ENCODE data around the gene TSPEAR. TPM values are rescaled to one million over a fixed set of nuclear protein-coding genes. Genes with fewer than 3 reads are reported as not detected.

TSPEAR gene
- total RNA-seq, 4 donors from 2014 or later: 0.18 to 0.69 (median 0.51) TPM; not detected in 1

- H3K36me3 ChIP-seq: no peaks in the 10 kb centered on the region
These were observed 178.1 kb downstream of the TSPEAR start for GRCh38 chr21:44533121-44533890.

GRCh38 chr21:44532712-44533111 lies 178.7 kb downstream of the TSPEAR start:
- TF ChIP-seq CTCF (IDR thresholded peaks at IDR 0.05): no peak
- TF ChIP-seq POLR2A (IDR thresholded peaks at IDR 0.05): no peak
- no peak for DNase-seq
- Histone ChIP-seq H3K4me1 (no peaks in the 10 kb centered on the region), H3K4me3 (no peak overlapping the region), H3K36me3 (no peaks in the 10 kb centered on the region), H3K27me3 (no peaks in the 10 kb centered on the region), H3K27ac (no peak overlapping the region), H3K9me3 (no peaks in the 10 kb centered on the region)
- intact Hi-C loops (cut with DNase I; ENCODE audit: low total_unique reads): no loop called here

More at GRCh38 chr21:44533121-44533890, 178.1 kb downstream of the TSPEAR start:
- H3K9me3 ChIP-seq: no peaks in the 10 kb centered on the region
- no peaks in the 10 kb centered on the region for H3K27me3 ChIP-seq
- intact Hi-C loops (cut with DNase I; ENCODE audit: low total_unique reads): no loop called here
- peak; percentile 4 to 11 for DNase-seq
- TF ChIP-seq POLR2A (IDR thresholded peaks at IDR 0.05): no peak
- no peak for TF ChIP-seq CTCF (IDR thresholded peaks at IDR 0.05)
- no peak overlapping the region for H3K4me3 ChIP-seq
- H3K4me1 ChIP-seq: no peaks in the 10 kb centered on the region
- H3K27ac ChIP-seq: no peak overlapping the region

GRCh38 chr21:44531606-44532564 lies 179.5 kb downstream of the TSPEAR start:
- H3K4me1 ChIP-seq: no peaks in the 10 kb centered on the region
- H3K4me3 ChIP-seq: no peak overlapping the region
- intact Hi-C loops (cut with DNase I; ENCODE audit: low total_unique reads): no loop called here
- H3K9me3 ChIP-seq: no peaks in the 10 kb centered on the region
- TF ChIP-seq POLR2A (IDR thresholded peaks at IDR 0.05): no peak
- no peak for TF ChIP-seq CTCF (IDR thresholded peaks at IDR 0.05)
- DNase-seq: peak in 1 of 2 donors; percentile 9
- no peak overlapping the region for H3K27ac ChIP-seq
- no peaks in the 10 kb centered on the region for H3K27me3 ChIP-seq
- H3K36me3 ChIP-seq: no peaks in the 10 kb centered on the region

GRCh38 chr21:44530903-44531605 lies 180.3 kb downstream of the TSPEAR start:
- DNase-seq: no peak
- H3K27ac ChIP-seq: no peak overlapping the region
- intact Hi-C loops (cut with DNase I; ENCODE audit: low total_unique reads): no loop called here
- H3K9me3 ChIP-seq: no peaks in the 10 kb centered on the region
- no peak overlapping the region for H3K4me3 ChIP-seq
- no peaks in the 10 kb centered on the region for H3K36me3 ChIP-seq
- TF ChIP-seq POLR2A (IDR thresholded peaks at IDR 0.05) (no peak), CTCF (IDR thresholded peaks at IDR 0.05) (no peak)
- no peaks in the 10 kb centered on the region for H3K27me3 ChIP-seq
- H3K4me1 ChIP-seq: no peaks in the 10 kb centered on the region
